Measurements from ENCODE around the gene CELSR1. TPM values are rescaled to one million over a fixed set of nuclear protein-coding genes. Genes with fewer than 3 reads are reported as not detected.

The CELSR1 gene
- total RNA-seq, 1 donor from 2014 or later: 7.7 TPM

DNA sequence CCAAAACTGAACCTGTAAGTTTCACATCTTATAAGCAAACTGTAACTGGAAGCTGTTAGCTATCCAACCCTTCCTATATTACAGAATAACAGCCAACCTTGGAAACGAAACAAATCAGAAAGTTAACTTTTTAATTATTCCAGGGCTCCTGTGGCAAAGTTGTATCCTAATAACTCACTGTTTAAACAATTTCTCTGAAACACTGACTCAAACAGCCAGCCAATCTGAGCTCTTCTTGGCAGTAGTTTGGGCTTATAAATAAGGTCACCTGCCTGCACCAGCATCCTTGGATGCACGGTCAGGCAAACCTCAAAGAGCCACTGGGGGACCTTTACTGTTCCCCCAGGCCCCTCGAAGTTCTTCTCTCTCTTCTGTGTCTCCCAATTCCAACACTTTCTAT is 5.0 kb downstream of the CELSR1 start:
- no peak for TF ChIP-seq CTCF (IDR thresholded peaks at IDR 0.05; ENCODE audit: unreplicated experiment)
- H3K36me3 Mint-ChIP-seq (ENCODE audit: low read depth, unreplicated experiment): no peaks in the 10 kb centered on the region
- peaks cover 5% of the 10 kb centered on the region for H3K4me1 Mint-ChIP-seq (ENCODE audit: unreplicated experiment)
- no peaks in the 10 kb centered on the region for H3K9me3 Mint-ChIP-seq (ENCODE audit: unreplicated experiment)
- no peak overlapping the region for H3K27ac Mint-ChIP-seq (ENCODE audit: unreplicated experiment)
- H3K4me3 Mint-ChIP-seq (ENCODE audit: unreplicated experiment): no peak overlapping the region
- peaks cover 9% of the 10 kb centered on the region for H3K27me3 Mint-ChIP-seq (ENCODE audit: unreplicated experiment)
- no peak for DNase-seq (ENCODE audit: low spot score)

DNA sequence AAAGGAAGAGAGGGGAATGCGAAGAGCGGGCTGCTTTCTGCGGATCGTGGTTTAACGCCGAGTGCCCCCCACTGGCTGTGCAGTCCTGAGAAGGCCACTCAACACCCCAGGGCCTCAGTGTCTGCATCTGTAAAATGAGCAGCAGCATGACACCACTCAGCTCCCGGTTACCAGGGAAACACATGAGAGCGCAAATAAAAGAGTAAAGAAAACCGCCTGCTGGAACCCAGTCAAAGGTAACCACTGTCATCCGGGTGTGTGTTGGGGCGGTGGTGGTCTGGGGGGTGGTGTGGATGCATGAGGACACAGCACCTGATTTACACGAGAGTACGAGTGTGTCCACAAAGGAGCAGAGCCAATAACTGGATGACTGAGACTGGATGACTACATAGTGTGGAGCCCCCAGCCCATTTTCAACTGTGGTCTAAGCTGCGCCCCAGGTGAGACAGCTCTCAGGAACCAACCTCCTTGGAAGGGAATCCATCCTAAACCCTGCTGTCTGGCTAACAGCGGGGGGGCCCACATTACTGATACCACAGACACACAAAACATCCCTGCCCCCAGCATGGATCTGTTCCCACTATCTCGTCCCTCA is 5.7 kb downstream of the CELSR1 start:
- Mint-ChIP-seq H3K4me1 (ENCODE audit: unreplicated experiment) (peaks cover 5% of the 10 kb centered on the region), H3K27ac (ENCODE audit: unreplicated experiment) (no peak overlapping the region), H3K9me3 (ENCODE audit: unreplicated experiment) (no peaks in the 10 kb centered on the region), H3K4me3 (ENCODE audit: unreplicated experiment) (no peak overlapping the region), H3K27me3 (ENCODE audit: unreplicated experiment) (peaks cover 11% of the 10 kb centered on the region), H3K36me3 (ENCODE audit: low read depth, unreplicated experiment) (no peaks in the 10 kb centered on the region)
- TF ChIP-seq CTCF (IDR thresholded peaks at IDR 0.05; ENCODE audit: unreplicated experiment): no peak
- DNase-seq (ENCODE audit: low spot score): no peak

GRCh38 chr22:46528121-46528610 is 9.3 kb downstream of the CELSR1 start:
- no peak overlapping the region for H3K4me3 Mint-ChIP-seq (ENCODE audit: unreplicated experiment)
- DNase-seq (ENCODE audit: low spot score): no peak

GRCh38 chr22:46526244-46526839 is 11.1 kb downstream of the CELSR1 start:
- H3K27ac Mint-ChIP-seq (ENCODE audit: unreplicated experiment): no peak overlapping the region
- no peaks in the 10 kb centered on the region for H3K36me3 Mint-ChIP-seq (ENCODE audit: low read depth, unreplicated experiment)
- no peak for DNase-seq (ENCODE audit: low spot score)
- peaks cover 4% of the 10 kb centered on the region for H3K27me3 Mint-ChIP-seq (ENCODE audit: unreplicated experiment)
- no peak for TF ChIP-seq CTCF (IDR thresholded peaks at IDR 0.05; ENCODE audit: unreplicated experiment)
- no peaks in the 10 kb centered on the region for H3K9me3 Mint-ChIP-seq (ENCODE audit: unreplicated experiment)
- H3K4me3 Mint-ChIP-seq (ENCODE audit: unreplicated experiment): no peak overlapping the region
- H3K4me1 Mint-ChIP-seq (ENCODE audit: unreplicated experiment): peaks cover 5% of the 10 kb centered on the region

More at GRCh38 chr22:46528121-46528610, 9.3 kb downstream of the CELSR1 start:
- no peak for TF ChIP-seq CTCF (IDR thresholded peaks at IDR 0.05; ENCODE audit: unreplicated experiment)
- Mint-ChIP-seq H3K27me3 (ENCODE audit: unreplicated experiment) (peaks cover 4% of the 10 kb centered on the region), H3K9me3 (ENCODE audit: unreplicated experiment) (no peaks in the 10 kb centered on the region), H3K4me1 (ENCODE audit: unreplicated experiment) (peaks cover 5% of the 10 kb centered on the region), H3K27ac (ENCODE audit: unreplicated experiment) (peak overlapping the region; percentile 54), H3K36me3 (ENCODE audit: low read depth, unreplicated experiment) (no peaks in the 10 kb centered on the region)

Data from endothelial cell (in vitro differentiated cells).